ENCODE measurements around the gene MYH11. TPM values are rescaled to one million over a fixed set of nuclear protein-coding genes. Genes with fewer than 3 reads are reported as not detected.

Gene MYH11
- polyA plus RNA-seq, 1 donor (not counting 4 experiments of a cell fraction or from before 2014, with no cell fraction given) = not detected

DNA sequence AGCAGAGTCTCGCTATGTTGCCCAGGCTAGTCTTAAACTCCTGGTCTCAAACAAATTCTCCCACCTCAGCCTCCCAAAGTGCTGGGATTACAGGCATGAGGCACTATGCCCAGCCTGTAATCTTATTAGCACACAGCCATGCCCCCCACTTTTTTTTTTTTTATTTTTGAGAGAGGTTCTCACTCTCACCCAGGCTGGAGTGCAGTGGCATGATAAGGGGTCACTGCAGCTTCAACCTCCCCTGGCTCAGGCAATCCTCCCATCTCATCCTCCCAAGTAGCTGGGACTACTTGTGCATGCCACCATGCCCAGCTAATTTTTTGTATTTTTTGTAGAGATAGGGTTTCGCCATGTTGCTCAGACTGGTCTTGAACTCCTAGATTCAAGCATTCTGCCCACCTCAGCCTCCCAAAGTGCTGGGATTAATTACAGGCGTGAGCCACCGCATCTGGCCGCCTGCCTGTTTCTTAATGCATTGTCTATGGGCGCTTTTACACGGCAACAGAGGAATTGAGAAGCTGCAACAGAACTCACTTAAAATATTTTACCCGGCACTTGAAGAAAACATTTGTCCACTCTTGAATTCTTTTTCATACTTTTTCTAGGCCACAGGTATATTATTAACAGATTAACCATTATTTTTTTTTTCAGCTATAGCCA is 40.4 kb upstream of the MYH11 start:
- Histone ChIP-seq H3K4me2 (ENCODE audit: control insufficient read depth, extremely low read depth, insufficient read depth, low read depth, low read length) (no peak overlapping the region), H3K9me1 (ENCODE audit: control insufficient read depth, extremely low read depth, insufficient read depth, low read length) (no peaks in the 10 kb centered on the region), H2AFZ (ENCODE audit: control insufficient read depth, low read length) (no peak overlapping the region), H3K9me3 (ENCODE audit: control insufficient read depth, low read depth, low read length) (no peaks in the 10 kb centered on the region), H3K36me3 (ENCODE audit: control insufficient read depth in 2 of 2, extremely low read depth in 1 of 2, insufficient read depth in 2 of 2, low read length in 2 of 2) (no peaks in the 10 kb centered on the region), H3K27me3 (ENCODE audit: control insufficient read depth, extremely low read depth, insufficient read depth, low read length) (no peaks in the 10 kb centered on the region), H3K9ac (ENCODE audit: control insufficient read depth, extremely low read depth, insufficient read depth, low read length) (no peak overlapping the region), H3K27ac (ENCODE audit: control insufficient read depth, insufficient read depth, low read length) (no peak overlapping the region), H3K79me2 (ENCODE audit: control insufficient read depth, insufficient read depth, low read length) (no peaks in the 10 kb centered on the region), H3K4me3 (ENCODE audit: control insufficient read depth in 2 of 3, extremely low read depth in 1 of 3, insufficient read depth in 2 of 3, low read depth in 1 of 3, low read length in 3 of 3) (no peak overlapping the region), H4K20me1 (ENCODE audit: control insufficient read depth, extremely low read depth, insufficient read depth, low read length) (no peaks in the 10 kb centered on the region), H3K4me1 (ENCODE audit: control insufficient read depth, extremely low read depth, insufficient read depth, low read length) (peaks cover 43% of the 10 kb centered on the region)
- no peak for DNase-seq (ENCODE audit: low read depth, low spot score)
- TF ChIP-seq EZH2 (IDR thresholded peaks at IDR 0.05; ENCODE audit: low read length) = no peak
- TF ChIP-seq, protein P1, sequence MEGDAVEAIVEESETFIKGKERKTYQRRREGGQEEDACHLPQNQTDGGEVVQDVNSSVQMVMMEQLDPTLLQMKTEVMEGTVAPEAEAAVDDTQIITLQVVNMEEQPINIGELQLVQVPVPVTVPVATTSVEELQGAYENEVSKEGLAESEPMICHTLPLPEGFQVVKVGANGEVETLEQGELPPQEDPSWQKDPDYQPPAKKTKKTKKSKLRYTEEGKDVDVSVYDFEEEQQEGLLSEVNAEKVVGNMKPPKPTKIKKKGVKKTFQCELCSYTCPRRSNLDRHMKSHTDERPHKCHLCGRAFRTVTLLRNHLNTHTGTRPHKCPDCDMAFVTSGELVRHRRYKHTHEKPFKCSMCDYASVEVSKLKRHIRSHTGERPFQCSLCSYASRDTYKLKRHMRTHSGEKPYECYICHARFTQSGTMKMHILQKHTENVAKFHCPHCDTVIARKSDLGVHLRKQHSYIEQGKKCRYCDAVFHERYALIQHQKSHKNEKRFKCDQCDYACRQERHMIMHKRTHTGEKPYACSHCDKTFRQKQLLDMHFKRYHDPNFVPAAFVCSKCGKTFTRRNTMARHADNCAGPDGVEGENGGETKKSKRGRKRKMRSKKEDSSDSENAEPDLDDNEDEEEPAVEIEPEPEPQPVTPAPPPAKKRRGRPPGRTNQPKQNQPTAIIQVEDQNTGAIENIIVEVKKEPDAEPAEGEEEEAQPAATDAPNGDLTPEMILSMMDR (optimal IDR thresholded peaks at IDR 0.05 in 1 of 3, IDR thresholded peaks at IDR 0.05 in 1 of 3, conservative IDR thresholded peaks at IDR 0.05 in 1 of 3; ENCODE audit: extremely low read depth in 1 of 3, insufficient read depth in 2 of 3, low read length in 3 of 3) = no peak
- FAIRE-seq = no peak
- dilution Hi-C loops (cut with MboI; ENCODE audit: extremely low pct_ligation_motif_present, low sequenced_read_pairs) = loop anchor here (25.0 kb wide), 1 partner anchor 90 kb away; no protein-coding TSS in a partner anchor

DNA sequence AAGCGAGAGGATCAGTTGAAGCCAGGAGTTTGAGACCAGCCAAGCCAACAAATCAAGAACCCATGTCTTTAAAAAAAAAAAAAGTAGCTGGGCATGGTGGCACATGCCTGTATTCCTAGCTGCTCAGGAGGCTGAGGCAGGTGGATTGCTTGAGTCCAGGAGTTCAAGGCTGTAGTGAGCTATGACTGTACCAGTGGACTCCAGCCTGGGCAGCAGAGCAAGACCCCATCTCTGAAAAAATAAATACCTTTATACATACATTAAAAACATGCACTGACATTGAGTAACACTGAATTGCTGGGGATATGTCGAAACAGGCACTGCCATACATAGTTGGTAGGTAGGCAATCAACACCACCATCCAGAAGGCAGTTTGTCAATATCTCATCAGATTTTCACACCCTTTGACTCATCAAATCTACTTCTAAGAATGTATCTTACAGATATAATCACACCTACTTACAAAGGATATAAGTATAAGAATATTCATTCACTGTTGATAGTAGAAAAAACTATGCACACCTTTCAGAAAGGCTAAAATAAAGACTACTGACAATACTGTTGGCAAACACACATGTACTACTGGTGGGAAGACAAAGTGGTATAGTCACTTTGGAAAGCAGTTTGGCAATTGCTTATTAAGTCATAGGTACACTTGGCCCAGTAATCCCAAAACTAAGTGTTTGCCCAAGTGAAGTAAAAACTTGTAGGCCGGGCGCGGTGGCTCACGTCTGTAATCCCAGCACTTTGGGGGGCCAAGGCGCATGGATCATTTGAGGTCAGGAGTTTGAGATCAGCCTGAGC is 37.9 kb upstream of the MYH11 start:
- Histone ChIP-seq H3K27me3 (ENCODE audit: control insufficient read depth, extremely low read depth, insufficient read depth, low read length) (no peaks in the 10 kb centered on the region), H3K9me3 (ENCODE audit: control insufficient read depth, low read depth, low read length) (no peaks in the 10 kb centered on the region), H3K79me2 (ENCODE audit: control insufficient read depth, insufficient read depth, low read length) (no peaks in the 10 kb centered on the region), H3K27ac (ENCODE audit: control insufficient read depth, insufficient read depth, low read length) (peak overlapping the region; percentile 58), H2AFZ (ENCODE audit: control insufficient read depth, low read length) (no peak overlapping the region), H3K9ac (ENCODE audit: control insufficient read depth, extremely low read depth, insufficient read depth, low read length) (no peak overlapping the region), H3K9me1 (ENCODE audit: control insufficient read depth, extremely low read depth, insufficient read depth, low read length) (no peaks in the 10 kb centered on the region), H3K4me2 (ENCODE audit: control insufficient read depth, extremely low read depth, insufficient read depth, low read depth, low read length) (peak overlapping the region; percentile 23), H4K20me1 (ENCODE audit: control insufficient read depth, extremely low read depth, insufficient read depth, low read length) (no peaks in the 10 kb centered on the region), H3K4me3 (ENCODE audit: control insufficient read depth in 2 of 3, extremely low read depth in 1 of 3, insufficient read depth in 2 of 3, low read depth in 1 of 3, low read length in 3 of 3) (no peak overlapping the region), H3K36me3 (ENCODE audit: control insufficient read depth in 2 of 2, extremely low read depth in 1 of 2, insufficient read depth in 2 of 2, low read length in 2 of 2) (no peaks in the 10 kb centered on the region), H3K4me1 (ENCODE audit: control insufficient read depth, extremely low read depth, insufficient read depth, low read length) (peaks cover 25% of the 10 kb centered on the region)
- TF ChIP-seq, protein P1 (optimal IDR thresholded peaks at IDR 0.05 in 1 of 3, IDR thresholded peaks at IDR 0.05 in 1 of 3, conservative IDR thresholded peaks at IDR 0.05 in 1 of 3; ENCODE audit: extremely low read depth in 1 of 3, insufficient read depth in 2 of 3, low read length in 3 of 3) = no peak
- dilution Hi-C loops (cut with MboI; ENCODE audit: extremely low pct_ligation_motif_present, low sequenced_read_pairs) = loop anchor here (25.0 kb wide), 1 partner anchor 93 kb away; no protein-coding TSS in a partner anchor
- FAIRE-seq (no peak), DNase-seq (ENCODE audit: low read depth, low spot score) (no peak)
